ENCODE data around the gene MEGF11. TPM values are rescaled to one million over a fixed set of nuclear protein-coding genes. Genes with fewer than 3 reads are reported as not detected.
A peak's percentile ranks its signal among the peaks of the same experiment; 100 is the strongest.

Gene MEGF11
- under 1 TPM in 2 of 4 donors, not detected in 2; 0.23 to 0.33 TPM for total RNA-seq

DNA sequence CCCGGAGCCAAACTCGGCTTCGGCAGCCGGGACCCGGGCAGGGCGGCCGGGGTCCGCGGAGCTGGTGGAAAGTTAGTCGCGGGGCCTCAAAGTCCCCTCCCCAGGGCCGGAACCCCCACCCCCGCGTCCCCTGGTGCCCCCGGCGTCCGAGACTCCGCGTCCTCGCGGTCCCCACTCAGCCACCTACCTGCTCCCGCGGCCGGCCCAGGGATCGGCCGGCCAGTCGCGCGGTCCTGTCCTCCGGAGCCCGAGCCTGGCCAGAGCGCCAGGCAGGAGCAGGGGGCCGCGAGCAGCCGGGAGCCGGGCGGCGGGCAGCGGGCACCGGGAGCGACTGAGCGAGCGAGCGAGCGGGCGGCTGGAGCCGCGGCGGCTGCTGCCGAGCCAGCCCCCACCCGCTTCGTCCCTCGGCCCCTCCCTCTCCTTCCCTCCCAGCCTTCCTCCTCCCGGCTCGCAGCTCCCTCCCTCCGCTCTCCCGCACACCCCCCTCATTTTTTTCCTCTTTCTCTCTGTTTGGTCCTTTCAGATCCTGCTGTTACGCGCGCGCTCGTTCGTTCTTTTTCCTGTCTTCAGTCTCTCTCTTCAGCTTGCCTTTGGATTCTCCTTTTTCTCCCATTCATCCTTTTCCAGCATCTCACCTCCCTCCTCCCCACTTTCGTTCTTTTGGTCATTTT lies at the start of gene MEGF11:
MEGF11 (minus strand) TSS at position 333 of the 671 bp plus-strand sequence. CDS start 125,347 bp downstream, outside the sequence.
- TF ChIP-seq POLR2AphosphoS5 (IDR thresholded peaks at IDR 0.05) = no peak
- no peak for TF ChIP-seq POLR2A (IDR thresholded peaks at IDR 0.05; ENCODE audit: low read depth)
- no peak within 1 kb of the TSS for H3K27ac ChIP-seq (replicated peaks in 1 of 4)
- H3K4me3 ChIP-seq = peak within 1 kb of the TSS; percentile 57 to 67 (median 64)
- no peak for DNase-seq (ENCODE audit: extremely low spot score)
- H3K36me3 ChIP-seq = no peaks in the 10 kb centered on the region
- peaks cover 27 to 35% (median 33%) of the 10 kb centered on the region in 4 donors for H3K4me1 ChIP-seq
- intact Hi-C loops (cut with DNase I) = loop anchor here (5.0 kb wide), 1 partner anchor 34 kb away; no protein-coding TSS in a partner anchor
- H3K27me3 ChIP-seq = peaks cover 0 to 90% (median 38%) of the 10 kb centered on the region in 4 donors
- no peaks in the 10 kb centered on the region for H3K9me3 ChIP-seq
- under 1% methylated on average over 27 of the region's 64 CpGs for WGBS

DNA sequence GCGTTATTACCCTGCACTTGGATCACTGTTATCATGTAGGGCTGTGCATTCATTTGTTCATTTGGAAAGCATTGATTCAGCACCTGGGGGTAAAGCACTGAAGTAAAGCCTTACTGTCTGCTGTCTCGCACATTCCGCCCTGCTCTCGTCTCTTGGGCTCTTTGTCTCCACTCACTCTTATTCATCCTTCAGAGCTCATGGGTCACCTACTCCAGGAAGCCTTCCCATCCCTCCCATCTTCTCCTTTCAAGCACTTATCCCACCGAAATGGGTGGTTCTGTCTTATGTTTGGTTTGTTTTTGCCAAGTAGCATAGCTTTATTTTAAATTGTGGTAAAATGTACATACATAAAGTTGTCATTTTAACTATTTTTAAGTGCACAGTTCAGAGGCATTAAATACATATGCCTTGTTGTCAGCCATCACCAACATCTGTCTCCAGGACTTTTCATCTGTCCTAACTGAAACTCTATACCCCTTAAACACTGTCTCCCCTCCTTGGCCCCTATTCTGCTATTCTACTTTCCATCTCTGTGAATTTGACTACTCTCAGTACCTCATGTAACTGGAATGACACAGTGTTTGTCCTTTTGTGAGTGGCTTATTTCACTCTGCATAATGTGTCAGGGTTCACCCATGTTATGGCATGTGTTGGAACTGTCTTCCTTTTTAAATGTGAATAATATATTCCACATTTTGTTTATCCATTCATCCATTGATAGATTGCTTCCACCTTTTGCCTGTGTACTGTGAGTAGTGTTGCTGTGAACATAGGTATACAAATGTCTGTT lies 49.1 kb upstream of the MEGF11 start:
- Histone ChIP-seq H3K27ac (replicated peaks in 1 of 4) (no peak overlapping the region), H3K4me1 (no peaks in the 10 kb centered on the region), H3K9me3 (no peaks in the 10 kb centered on the region), H3K36me3 (peaks cover 2 to 64% (median 31%) of the 10 kb centered on the region in 4 donors), H3K27me3 (no peaks in the 10 kb centered on the region), H3K4me3 (no peak overlapping the region)
- TF ChIP-seq EP300 (IDR thresholded peaks at IDR 0.05) = no peak
- no peak for TF ChIP-seq POLR2A (IDR thresholded peaks at IDR 0.05; ENCODE audit: low read depth)
- TF ChIP-seq, protein P1, sequence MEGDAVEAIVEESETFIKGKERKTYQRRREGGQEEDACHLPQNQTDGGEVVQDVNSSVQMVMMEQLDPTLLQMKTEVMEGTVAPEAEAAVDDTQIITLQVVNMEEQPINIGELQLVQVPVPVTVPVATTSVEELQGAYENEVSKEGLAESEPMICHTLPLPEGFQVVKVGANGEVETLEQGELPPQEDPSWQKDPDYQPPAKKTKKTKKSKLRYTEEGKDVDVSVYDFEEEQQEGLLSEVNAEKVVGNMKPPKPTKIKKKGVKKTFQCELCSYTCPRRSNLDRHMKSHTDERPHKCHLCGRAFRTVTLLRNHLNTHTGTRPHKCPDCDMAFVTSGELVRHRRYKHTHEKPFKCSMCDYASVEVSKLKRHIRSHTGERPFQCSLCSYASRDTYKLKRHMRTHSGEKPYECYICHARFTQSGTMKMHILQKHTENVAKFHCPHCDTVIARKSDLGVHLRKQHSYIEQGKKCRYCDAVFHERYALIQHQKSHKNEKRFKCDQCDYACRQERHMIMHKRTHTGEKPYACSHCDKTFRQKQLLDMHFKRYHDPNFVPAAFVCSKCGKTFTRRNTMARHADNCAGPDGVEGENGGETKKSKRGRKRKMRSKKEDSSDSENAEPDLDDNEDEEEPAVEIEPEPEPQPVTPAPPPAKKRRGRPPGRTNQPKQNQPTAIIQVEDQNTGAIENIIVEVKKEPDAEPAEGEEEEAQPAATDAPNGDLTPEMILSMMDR (IDR thresholded peaks at IDR 0.05) = no peak
- TF ChIP-seq POLR2AphosphoS5 (IDR thresholded peaks at IDR 0.05) = no peak
- intact Hi-C loops (cut with DNase I) = no loop called here
- WGBS = 89% methylated on average over 5 of the region's 5 CpGs
- no peak for DNase-seq (ENCODE audit: extremely low spot score)

DNA sequence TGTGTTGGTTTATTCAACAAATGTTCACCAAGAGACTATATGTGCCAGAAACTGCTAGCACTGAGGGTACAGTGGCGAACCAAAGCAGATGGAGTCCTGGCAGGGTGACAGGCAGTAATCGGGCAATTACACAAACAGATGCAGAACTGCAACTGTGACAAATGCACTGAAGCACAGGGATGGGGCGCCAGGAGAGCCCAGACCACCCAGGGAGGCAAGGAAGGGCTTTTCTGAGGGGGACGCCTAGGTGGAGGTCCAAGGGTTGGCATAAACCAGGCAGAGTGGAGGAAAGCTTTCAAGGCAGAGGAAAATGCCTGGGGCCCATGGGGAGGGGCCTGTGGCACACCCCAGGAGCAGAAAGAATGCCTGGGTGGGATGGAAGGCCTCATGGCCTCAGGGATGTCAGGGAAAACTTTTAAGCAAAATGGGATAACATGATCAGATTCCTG lies 45.3 kb upstream of the MEGF11 start:
- Histone ChIP-seq H3K27me3 (no peaks in the 10 kb centered on the region), H3K4me1 (peaks cover 14 to 30% (median 21%) of the 10 kb centered on the region in 4 donors), H3K4me3 (no peak overlapping the region), H3K9me3 (no peaks in the 10 kb centered on the region), H3K36me3 (peaks cover 0 to 41% (median 13%) of the 10 kb centered on the region in 4 donors), H3K27ac (replicated peaks in 1 of 4) (no peak overlapping the region)
- 73% methylated on average over 4 of the region's 4 CpGs for WGBS
- no peak for TF ChIP-seq POLR2AphosphoS5 (IDR thresholded peaks at IDR 0.05)
- TF ChIP-seq, protein P1 (IDR thresholded peaks at IDR 0.05) = no peak
- no peak for TF ChIP-seq POLR2A (IDR thresholded peaks at IDR 0.05; ENCODE audit: low read depth)
- TF ChIP-seq EP300 (IDR thresholded peaks at IDR 0.05) = no peak
- no peak for DNase-seq (ENCODE audit: extremely low spot score)
- intact Hi-C loops (cut with DNase I) = no loop called here

DNA sequence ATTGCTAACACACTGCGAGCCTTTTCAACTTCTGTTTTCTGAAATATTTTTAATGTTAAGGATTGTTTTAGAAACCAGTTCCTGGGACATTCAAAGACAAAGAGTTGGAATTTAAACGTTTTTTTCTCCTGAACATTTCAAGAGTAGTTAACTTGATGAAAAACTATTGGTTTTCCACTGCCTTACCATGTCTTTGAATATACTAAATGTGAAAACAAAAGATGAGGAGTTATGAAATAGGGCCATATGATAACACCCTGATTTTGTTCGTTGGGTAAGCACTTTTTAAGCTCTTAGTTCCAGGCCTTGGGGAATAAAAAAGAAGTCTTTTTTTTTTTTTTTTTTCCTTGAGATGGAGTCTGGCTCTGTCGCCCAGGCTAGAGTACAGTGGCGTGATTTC lies 42.6 kb upstream of the MEGF11 start:
- H3K27me3 ChIP-seq = no peaks in the 10 kb centered on the region
- H3K36me3 ChIP-seq = peaks cover 0 to 27% (median 7%) of the 10 kb centered on the region in 4 donors
- H3K9me3 ChIP-seq = no peaks in the 10 kb centered on the region
- no peak overlapping the region for H3K27ac ChIP-seq (replicated peaks in 1 of 4)
- H3K4me3 ChIP-seq = no peak overlapping the region
- peaks cover 23 to 48% (median 35%) of the 10 kb centered on the region in 4 donors for H3K4me1 ChIP-seq
- 70% methylated on average over 5 of the region's 5 CpGs for WGBS
- TF ChIP-seq POLR2AphosphoS5 (IDR thresholded peaks at IDR 0.05) (no peak), EP300 (IDR thresholded peaks at IDR 0.05) (no peak), POLR2A (IDR thresholded peaks at IDR 0.05; ENCODE audit: low read depth) (no peak)
- TF ChIP-seq, protein P1 (IDR thresholded peaks at IDR 0.05) = no peak
- no peak for DNase-seq (ENCODE audit: extremely low spot score)
- intact Hi-C loops (cut with DNase I) = no loop called here

DNA sequence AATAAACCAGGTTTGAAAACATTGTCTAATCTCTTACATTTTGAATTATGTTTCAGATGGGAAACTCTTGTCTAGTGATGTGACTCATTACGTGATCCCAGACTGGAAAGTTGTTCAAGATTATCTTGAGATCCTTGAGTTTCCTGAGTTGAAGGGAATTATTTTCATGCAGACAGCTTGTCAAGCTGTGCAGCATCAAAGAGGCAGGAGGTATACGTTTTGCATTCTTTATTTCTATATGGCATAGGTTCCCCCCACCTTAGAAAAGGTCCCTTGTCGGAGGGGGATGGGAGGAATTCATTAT lies 41.3 kb upstream of the MEGF11 start:
- TF ChIP-seq, protein P1 (IDR thresholded peaks at IDR 0.05) = no peak
- TF ChIP-seq EP300 (IDR thresholded peaks at IDR 0.05) = no peak
- TF ChIP-seq POLR2AphosphoS5 (IDR thresholded peaks at IDR 0.05) = no peak
- TF ChIP-seq POLR2A (IDR thresholded peaks at IDR 0.05; ENCODE audit: low read depth) = no peak
- Histone ChIP-seq H3K4me3 (peak overlapping the region; percentile 65 to 83 (median 72)), H3K4me1 (peaks cover 23 to 48% (median 35%) of the 10 kb centered on the region in 4 donors), H3K9me3 (no peaks in the 10 kb centered on the region), H3K27me3 (no peaks in the 10 kb centered on the region), H3K36me3 (peaks cover 0 to 19% (median 4%) of the 10 kb centered on the region in 4 donors), H3K27ac (replicated peaks in 1 of 4) (peak overlapping the region; percentile 91 to 94 (median 92))
- intact Hi-C loops (cut with DNase I) = no loop called here
- no peak for DNase-seq (ENCODE audit: extremely low spot score)
- 33% methylated on average over 3 of the region's 3 CpGs for WGBS
